Nephron progenitor cell (in vitro differentiated cells): ENCODE measurements around the gene OR51A4.

Source experiments
- DNase-seq: peaks from one replicate; pipeline ENCODE4 v3.0.0; 2021
- H3K27ac Mint-ChIP-seq: 2 replicates; pipeline ENCODE4 v1.8.0; 2021; ENCODE audit warnings: mild to moderate bottlenecking, moderate library complexity, mixed read lengths
- H3K27me3 Mint-ChIP-seq: 2 replicates; pipeline ENCODE4 v1.8.0; 2021; ENCODE audit warnings: mild to moderate bottlenecking, low read depth, mixed read lengths; ENCODE audit not compliant: poor library complexity
- H3K36me3 Mint-ChIP-seq: 2 replicates; pipeline ENCODE4 v1.8.0; 2021; ENCODE audit warnings: low read depth, mixed read lengths
- H3K4me1 Mint-ChIP-seq: 2 replicates; pipeline ENCODE4 v1.8.0; 2021; ENCODE audit warnings: mixed read lengths
- H3K4me3 Mint-ChIP-seq: 2 replicates; pipeline ENCODE4 v1.8.0; 2021; ENCODE audit warnings: mild to moderate bottlenecking, moderate library complexity, mixed read lengths
- H3K9me3 Mint-ChIP-seq: 2 replicates; pipeline ENCODE4 v1.8.0; 2021; ENCODE audit warnings: mild to moderate bottlenecking, moderate library complexity, mixed read lengths
- CTCF ChIP-seq: fragments of 200-600 bp; sonication (generic); IDR thresholded peaks from 2 replicates; pipeline ENCODE4 v1.5.0; 2021; ENCODE audit warnings: antibody characterized with exemption

Gene OR51A4

GRCh38 chr11:4947505-4947904 is at the start of gene OR51A4:
Gene OR51A4, minus strand, starts transcription at chr11:4947605. Its CDS starts 505 bp downstream, at chr11:4947100.
- Mint-ChIP-seq H3K9me3 (no peaks in the 10 kb centered on the region), H3K36me3 (no peaks in the 10 kb centered on the region), H3K27me3 (no peaks in the 10 kb centered on the region), H3K4me3 (no peak within 1 kb of the TSS), H3K27ac (no peak within 1 kb of the TSS), H3K4me1 (no peaks in the 10 kb centered on the region)
- no peak for TF ChIP-seq CTCF
- no peak for DNase-seq

GRCh38 chr11:4994551-4994950 is 47.1 kb upstream of the OR51A4 start, which contains the start of gene OR51L1:
Gene OR51L1, plus strand, starts transcription at chr11:4994851. Its CDS starts 4,132 bp downstream, at chr11:4998983.
- H3K4me3 Mint-ChIP-seq: no peak within 1 kb of the TSS

GRCh38 chr11:4991060-4991459 is 43.7 kb upstream of the OR51A4 start:
- Mint-ChIP-seq H3K9me3 (peaks cover 4% of the 10 kb centered on the region), H3K4me1 (peaks cover 13% of the 10 kb centered on the region), H3K27ac (no peak overlapping the region), H3K27me3 (peaks cover 7% of the 10 kb centered on the region), H3K4me3 (no peak overlapping the region), H3K36me3 (no peaks in the 10 kb centered on the region)
- no peak for DNase-seq
- TF ChIP-seq CTCF: peak; percentile 21

More at GRCh38 chr11:4994551-4994950, 47.1 kb upstream of the OR51A4 start, which contains the start of gene OR51L1:
- Mint-ChIP-seq H3K27me3 (peaks cover 9% of the 10 kb centered on the region), H3K4me1 (peaks cover 4% of the 10 kb centered on the region), H3K9me3 (no peaks in the 10 kb centered on the region), H3K27ac (no peak within 1 kb of the TSS), H3K36me3 (no peaks in the 10 kb centered on the region)
- TF ChIP-seq CTCF: no peak
- no peak for DNase-seq

GRCh38 chr11:4983841-4984240 is 36.4 kb upstream of the OR51A4 start:
- peak; percentile 28 for DNase-seq
- peaks cover 7% of the 10 kb centered on the region for H3K4me1 Mint-ChIP-seq
- peaks cover 4% of the 10 kb centered on the region for H3K27me3 Mint-ChIP-seq
- no peak overlapping the region for H3K27ac Mint-ChIP-seq
- peaks cover 4% of the 10 kb centered on the region for H3K9me3 Mint-ChIP-seq
- no peak for TF ChIP-seq CTCF
- no peaks in the 10 kb centered on the region for H3K36me3 Mint-ChIP-seq
- H3K4me3 Mint-ChIP-seq: no peak overlapping the region

GRCh38 chr11:4982678-4983077 is 35.3 kb upstream of the OR51A4 start:
- Mint-ChIP-seq H3K36me3 (no peaks in the 10 kb centered on the region), H3K4me3 (no peak overlapping the region), H3K9me3 (peaks cover 9% of the 10 kb centered on the region)

More at GRCh38 chr11:4982678-4983077, 35.3 kb upstream of the OR51A4 start:
- Mint-ChIP-seq H3K27me3 (peaks cover 4% of the 10 kb centered on the region), H3K27ac (no peak overlapping the region), H3K4me1 (peaks cover 5% of the 10 kb centered on the region)
- DNase-seq: no peak
- TF ChIP-seq CTCF: no peak
